ENCODE results near the gene ROS1.

ROS1 gene

DNA sequence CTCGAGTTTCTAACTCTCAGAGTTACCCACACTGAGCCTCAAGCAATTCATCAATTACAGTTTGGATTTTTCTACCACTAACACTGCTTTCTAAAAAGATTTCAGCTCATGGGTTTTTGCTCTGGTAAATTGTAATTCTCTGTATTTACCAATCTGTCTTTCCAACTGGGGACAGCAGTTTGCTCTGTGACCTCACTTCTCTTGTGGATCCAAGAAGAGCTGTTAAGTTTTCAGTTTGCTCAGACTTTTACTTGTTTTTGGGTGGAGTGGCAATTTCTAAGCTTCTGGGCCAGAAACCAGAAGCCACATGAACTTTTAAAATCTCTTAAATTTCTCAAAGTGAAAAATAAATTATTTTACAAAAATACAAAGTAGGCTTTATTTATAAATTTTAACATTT, 74.2 kb downstream of the ROS1 start:
- Histone ChIP-seq H3K4me2 (ENCODE audit: low read length) (no peak overlapping the region), H3K4me1 (ENCODE audit: control insufficient read depth, low read depth, low read length) (no peaks in the 10 kb centered on the region), H3K79me2 (ENCODE audit: control insufficient read depth, insufficient read depth, low read length) (no peaks in the 10 kb centered on the region), H3K9ac (ENCODE audit: low read length) (no peak overlapping the region), H3K27ac (ENCODE audit: low read depth, low read length) (no peak overlapping the region), H3K4ac (ENCODE audit: low read depth, low read length) (no peak overlapping the region), H3K36me3 (ENCODE audit: control insufficient read depth, insufficient read depth, low read length) (no peaks in the 10 kb centered on the region), H2BK5ac (ENCODE audit: low read length) (no peak overlapping the region), H3K4me3 (ENCODE audit: low read length) (no peak overlapping the region), H2BK120ac (ENCODE audit: low read depth, low read length) (no peak overlapping the region), H3K18ac (ENCODE audit: low read length) (no peak overlapping the region), H3K79me1 (ENCODE audit: low read length) (no peaks in the 10 kb centered on the region), H3K56ac (ENCODE audit: low read length) (no peak overlapping the region), H2BK15ac (replicated peaks; ENCODE audit: low read depth) (no peak overlapping the region), H4K8ac (ENCODE audit: low read depth, low read length) (no peak overlapping the region), H3K23ac (ENCODE audit: low read length) (no peak overlapping the region), H3K27me3 (ENCODE audit: insufficient read depth, low read length, poor library complexity) (no peaks in the 10 kb centered on the region), H2AK5ac (ENCODE audit: low read length) (no peak overlapping the region), H4K5ac (ENCODE audit: low read length) (no peak overlapping the region)
- DNase-seq, result no peak
- WGBS (ENCODE audit: extremely low coverage, insufficient coverage, low lambda C conversion rate), result no CpG with 5 or more reads among the region's 1 CpG

- Histone ChIP-seq H3K9ac (ENCODE audit: low read length) (no peak overlapping the region), H3K18ac (ENCODE audit: low read length) (no peak overlapping the region), H2BK5ac (ENCODE audit: low read length) (no peak overlapping the region), H3K4me1 (ENCODE audit: control insufficient read depth, low read depth, low read length) (no peaks in the 10 kb centered on the region), H3K79me1 (ENCODE audit: low read length) (no peaks in the 10 kb centered on the region), H3K36me3 (ENCODE audit: control insufficient read depth, insufficient read depth, low read length) (no peaks in the 10 kb centered on the region), H3K79me2 (ENCODE audit: control insufficient read depth, insufficient read depth, low read length) (no peaks in the 10 kb centered on the region), H2AK5ac (ENCODE audit: low read length) (no peak overlapping the region), H4K5ac (ENCODE audit: low read length) (no peak overlapping the region), H3K56ac (ENCODE audit: low read length) (no peak overlapping the region), H3K4ac (ENCODE audit: low read depth, low read length) (no peak overlapping the region), H2BK15ac (replicated peaks; ENCODE audit: low read depth) (no peak overlapping the region), H3K23ac (ENCODE audit: low read length) (no peak overlapping the region), H3K4me3 (ENCODE audit: low read length) (no peak overlapping the region), H4K8ac (ENCODE audit: low read depth, low read length) (no peak overlapping the region), H3K4me2 (ENCODE audit: low read length) (no peak overlapping the region), H3K27ac (ENCODE audit: low read depth, low read length) (no peak overlapping the region), H3K27me3 (ENCODE audit: insufficient read depth, low read length, poor library complexity) (no peaks in the 10 kb centered on the region), H2BK120ac (ENCODE audit: low read depth, low read length) (no peak overlapping the region)
- DNase-seq, result peak; percentile 13
- no CpG with 5 or more reads among the region's 7 CpGs for WGBS (ENCODE audit: extremely low coverage, insufficient coverage, low lambda C conversion rate)
Measured at GRCh38 chr6:117346142-117346930, 79.4 kb downstream of the ROS1 start.

DNA sequence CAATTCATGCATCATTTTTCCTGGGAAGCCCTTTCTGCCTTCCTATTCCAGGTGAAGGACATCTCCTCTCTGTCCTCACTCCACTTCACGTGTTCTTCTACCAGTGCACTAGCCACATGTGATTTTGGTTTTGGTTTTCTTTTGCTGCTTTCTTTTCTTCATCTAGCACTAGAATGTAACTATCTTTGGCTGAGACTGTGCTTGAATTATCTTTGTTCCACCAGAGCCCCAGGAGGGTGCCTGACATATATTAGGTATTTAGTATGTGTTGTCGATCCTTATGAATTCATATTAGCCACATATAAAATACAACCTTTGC, 80.5 kb downstream of the ROS1 start:
- Histone ChIP-seq H3K79me2 (ENCODE audit: control insufficient read depth, insufficient read depth, low read length) (no peaks in the 10 kb centered on the region), H3K27ac (ENCODE audit: low read depth, low read length) (no peak overlapping the region), H3K4me1 (ENCODE audit: control insufficient read depth, low read depth, low read length) (no peaks in the 10 kb centered on the region), H3K18ac (ENCODE audit: low read length) (no peak overlapping the region), H2AK5ac (ENCODE audit: low read length) (no peak overlapping the region), H3K56ac (ENCODE audit: low read length) (no peak overlapping the region), H3K4me3 (ENCODE audit: low read length) (no peak overlapping the region), H4K8ac (ENCODE audit: low read depth, low read length) (no peak overlapping the region), H3K27me3 (ENCODE audit: insufficient read depth, low read length, poor library complexity) (no peaks in the 10 kb centered on the region), H3K4ac (ENCODE audit: low read depth, low read length) (no peak overlapping the region), H2BK5ac (ENCODE audit: low read length) (no peak overlapping the region), H2BK15ac (replicated peaks; ENCODE audit: low read depth) (no peak overlapping the region), H3K36me3 (ENCODE audit: control insufficient read depth, insufficient read depth, low read length) (no peaks in the 10 kb centered on the region), H3K9ac (ENCODE audit: low read length) (no peak overlapping the region), H3K4me2 (ENCODE audit: low read length) (no peak overlapping the region), H2BK120ac (ENCODE audit: low read depth, low read length) (no peak overlapping the region), H3K79me1 (ENCODE audit: low read length) (no peaks in the 10 kb centered on the region), H4K5ac (ENCODE audit: low read length) (no peak overlapping the region), H3K23ac (ENCODE audit: low read length) (no peak overlapping the region)
- no peak for DNase-seq
- no CpG with 5 or more reads among the region's 2 CpGs for WGBS (ENCODE audit: extremely low coverage, insufficient coverage, low lambda C conversion rate)

- Histone ChIP-seq H2BK15ac (replicated peaks; ENCODE audit: low read depth) (no peak overlapping the region), H3K4me2 (ENCODE audit: low read length) (no peak overlapping the region), H3K36me3 (ENCODE audit: control insufficient read depth, insufficient read depth, low read length) (no peaks in the 10 kb centered on the region), H2BK5ac (ENCODE audit: low read length) (no peak overlapping the region), H3K56ac (ENCODE audit: low read length) (no peak overlapping the region), H3K4me1 (ENCODE audit: control insufficient read depth, low read depth, low read length) (no peaks in the 10 kb centered on the region), H2AK5ac (ENCODE audit: low read length) (no peak overlapping the region), H4K5ac (ENCODE audit: low read length) (no peak overlapping the region), H3K9ac (ENCODE audit: low read length) (no peak overlapping the region), H3K4ac (ENCODE audit: low read depth, low read length) (no peak overlapping the region), H3K79me1 (ENCODE audit: low read length) (no peaks in the 10 kb centered on the region), H3K18ac (ENCODE audit: low read length) (no peak overlapping the region), H3K27me3 (ENCODE audit: insufficient read depth, low read length, poor library complexity) (no peaks in the 10 kb centered on the region), H4K8ac (ENCODE audit: low read depth, low read length) (no peak overlapping the region), H3K79me2 (ENCODE audit: control insufficient read depth, insufficient read depth, low read length) (no peaks in the 10 kb centered on the region), H3K27ac (ENCODE audit: low read depth, low read length) (no peak overlapping the region), H2BK120ac (ENCODE audit: low read depth, low read length) (no peak overlapping the region), H3K23ac (ENCODE audit: low read length) (no peak overlapping the region), H3K4me3 (ENCODE audit: low read length) (no peak overlapping the region)
- no CpG with 5 or more reads among the region's 12 CpGs for WGBS (ENCODE audit: extremely low coverage, insufficient coverage, low lambda C conversion rate)
- no peak for DNase-seq
Measured at GRCh38 chr6:117344444-117345291, 81.1 kb downstream of the ROS1 start.

DNA sequence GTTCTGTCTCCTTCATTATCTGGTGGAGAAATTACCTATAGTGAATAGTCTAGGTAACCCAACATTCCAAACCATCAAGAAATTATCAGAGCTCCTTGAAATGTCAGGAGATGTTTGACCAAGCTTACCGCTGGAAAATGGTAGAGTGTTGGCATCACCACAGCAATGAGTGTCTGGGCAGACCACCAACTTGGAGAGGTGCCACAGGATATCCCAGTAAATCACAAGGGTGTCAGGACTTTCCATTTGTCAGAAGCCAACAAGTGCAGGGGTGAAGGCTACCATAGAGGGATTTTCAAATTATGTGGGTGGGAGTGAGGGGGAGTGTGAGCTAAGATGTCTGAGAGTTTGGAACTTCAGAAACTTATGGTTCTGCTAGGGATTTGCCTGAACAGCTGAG, 87.2 kb downstream of the ROS1 start:
- Histone ChIP-seq H2BK15ac (replicated peaks; ENCODE audit: low read depth) (no peak overlapping the region), H3K18ac (ENCODE audit: low read length) (no peak overlapping the region), H3K56ac (ENCODE audit: low read length) (no peak overlapping the region), H3K79me1 (ENCODE audit: low read length) (no peaks in the 10 kb centered on the region), H4K8ac (ENCODE audit: low read depth, low read length) (no peak overlapping the region), H3K9ac (ENCODE audit: low read length) (no peak overlapping the region), H3K27ac (ENCODE audit: low read depth, low read length) (no peak overlapping the region), H3K4ac (ENCODE audit: low read depth, low read length) (no peak overlapping the region), H2BK5ac (ENCODE audit: low read length) (no peak overlapping the region), H3K36me3 (ENCODE audit: control insufficient read depth, insufficient read depth, low read length) (no peaks in the 10 kb centered on the region), H3K79me2 (ENCODE audit: control insufficient read depth, insufficient read depth, low read length) (no peaks in the 10 kb centered on the region), H3K27me3 (ENCODE audit: insufficient read depth, low read length, poor library complexity) (no peaks in the 10 kb centered on the region), H3K4me2 (ENCODE audit: low read length) (no peak overlapping the region), H3K23ac (ENCODE audit: low read length) (no peak overlapping the region), H3K4me3 (ENCODE audit: low read length) (no peak overlapping the region), H4K5ac (ENCODE audit: low read length) (no peak overlapping the region), H2BK120ac (ENCODE audit: low read depth, low read length) (no peak overlapping the region), H3K4me1 (ENCODE audit: control insufficient read depth, low read depth, low read length) (no peaks in the 10 kb centered on the region), H2AK5ac (ENCODE audit: low read length) (no peak overlapping the region)
- DNase-seq, result no peak
- no CpG with 5 or more reads among the region's 1 CpG for WGBS (ENCODE audit: extremely low coverage, insufficient coverage, low lambda C conversion rate)
